HG03280 (cell line): ENCODE data around the gene RBFOX2.

ENCODE experiments used
- ATAC-seq: cut with Tn5 transposase; IDR thresholded peaks from one replicate; pipeline ENCODE4 v1.9.1; 2021; ENCODE audit warnings: mild to moderate bottlenecking, moderate library complexity; ENCODE audit not compliant: unreplicated experiment

RBFOX2 gene

DNA sequence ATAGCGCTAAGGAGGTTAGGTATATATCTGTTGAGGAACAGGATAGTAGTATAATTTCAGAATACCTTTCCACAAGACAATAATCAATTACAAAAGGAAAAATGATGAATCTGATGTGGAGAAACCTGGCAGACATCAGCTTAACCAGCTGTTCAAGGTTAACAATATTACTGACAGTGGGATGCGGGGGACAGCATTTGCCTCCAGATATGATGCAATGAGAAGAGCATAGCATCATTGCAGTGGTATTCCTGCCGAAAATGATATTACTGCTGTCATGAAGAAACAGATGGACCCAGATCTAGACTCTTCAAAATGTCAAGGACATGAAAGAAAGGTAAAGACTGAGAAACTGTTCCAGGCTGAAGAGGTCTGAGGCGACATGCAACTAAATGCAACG is 49.7 kb downstream of the RBFOX2 start:
- ATAC-seq = no peak

GRCh38 chr22:35978201-35978600 is 50.4 kb downstream of the RBFOX2 start:
- no peak for ATAC-seq

DNA sequence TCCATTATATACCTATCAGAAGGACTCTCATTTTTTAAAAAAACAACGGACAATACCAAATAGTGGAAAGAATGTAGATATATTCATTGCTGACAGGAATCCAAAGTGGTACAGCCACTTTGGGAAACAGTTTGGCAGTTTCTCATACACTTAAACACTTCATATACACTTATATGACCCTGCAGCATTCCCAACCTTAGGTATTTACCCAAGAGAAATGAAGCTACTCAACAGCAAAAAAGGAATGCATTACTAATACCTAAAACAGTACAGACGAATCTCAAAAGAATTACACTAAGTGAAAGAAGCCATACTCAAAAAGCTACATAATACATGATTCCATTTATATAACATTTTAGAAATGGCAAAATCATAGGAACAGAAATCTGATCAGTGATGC is 51.5 kb downstream of the RBFOX2 start:
- ATAC-seq = no peak

GRCh38 chr22:35973388-35973787 is 55.2 kb downstream of the RBFOX2 start:
- no peak for ATAC-seq

- ATAC-seq = no peak
Measured at GRCh38 chr22:35972559-35972958, 56.1 kb downstream of the RBFOX2 start.

- ATAC-seq = no peak
Measured at GRCh38 chr22:35971456-35972119, 57.0 kb downstream of the RBFOX2 start.

DNA sequence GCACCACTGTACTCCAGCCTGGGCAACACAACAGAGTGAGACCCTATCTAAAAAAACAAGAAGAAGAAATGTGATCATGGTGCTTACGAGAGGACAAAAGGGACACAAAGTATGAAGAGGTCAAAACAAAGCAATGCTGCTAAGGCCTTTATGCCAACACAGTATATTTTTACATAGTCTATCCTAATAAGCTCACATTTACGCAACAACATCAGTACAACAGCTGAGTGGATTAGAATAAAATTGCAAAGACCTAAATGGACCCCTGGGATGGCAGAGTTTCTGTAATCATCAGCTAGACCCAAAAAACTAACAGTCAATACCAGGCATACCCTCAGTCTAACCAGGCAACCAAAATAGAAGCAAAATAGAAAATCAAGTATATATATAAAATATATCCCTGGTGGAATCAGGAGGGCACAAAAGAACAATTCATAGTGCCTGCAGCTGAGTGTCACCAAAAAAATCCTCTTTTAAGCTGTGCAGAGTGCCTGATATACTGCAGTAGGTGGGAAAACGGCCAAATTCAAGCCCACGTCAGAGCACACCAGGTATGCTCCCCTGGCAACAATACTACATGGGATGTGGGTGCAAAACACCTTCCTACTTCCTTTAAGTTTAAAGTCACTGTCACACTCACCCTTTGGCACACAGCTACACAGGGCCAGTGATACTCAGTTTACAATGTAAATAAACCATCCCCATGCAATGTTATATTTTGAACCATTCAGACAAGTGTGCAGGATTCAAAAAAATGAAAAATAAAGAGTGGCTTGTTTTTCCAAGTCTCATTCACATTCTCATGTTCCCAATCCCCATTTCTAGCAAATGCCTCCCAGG is 57.8 kb downstream of the RBFOX2 start:
- no peak for ATAC-seq

DNA sequence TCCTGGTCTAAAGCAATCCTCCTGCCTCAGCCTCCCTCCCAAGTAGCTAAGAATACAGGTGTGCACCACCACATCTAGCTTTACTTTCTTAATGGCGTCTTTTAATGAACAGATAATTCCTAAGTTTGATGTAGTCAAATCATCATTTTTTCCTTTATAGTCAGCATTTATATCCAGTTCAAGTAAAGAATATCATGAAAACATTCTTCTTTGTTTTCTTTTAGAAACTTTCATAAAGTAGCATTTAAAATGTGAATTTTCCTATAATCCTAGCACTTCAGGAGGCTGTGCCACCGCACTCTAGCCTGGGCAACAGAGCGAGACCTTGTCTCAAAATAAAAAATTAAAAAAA is 61.6 kb downstream of the RBFOX2 start:
- ATAC-seq = no peak

GRCh38 chr22:35966314-35967045 is 62.1 kb downstream of the RBFOX2 start:
- no peak for ATAC-seq

- ATAC-seq = no peak
Measured at GRCh38 chr22:35963237-35963810, 65.3 kb downstream of the RBFOX2 start.

- ATAC-seq = no peak
Measured at GRCh38 chr22:35961480-35962295, 66.9 kb downstream of the RBFOX2 start.

DNA sequence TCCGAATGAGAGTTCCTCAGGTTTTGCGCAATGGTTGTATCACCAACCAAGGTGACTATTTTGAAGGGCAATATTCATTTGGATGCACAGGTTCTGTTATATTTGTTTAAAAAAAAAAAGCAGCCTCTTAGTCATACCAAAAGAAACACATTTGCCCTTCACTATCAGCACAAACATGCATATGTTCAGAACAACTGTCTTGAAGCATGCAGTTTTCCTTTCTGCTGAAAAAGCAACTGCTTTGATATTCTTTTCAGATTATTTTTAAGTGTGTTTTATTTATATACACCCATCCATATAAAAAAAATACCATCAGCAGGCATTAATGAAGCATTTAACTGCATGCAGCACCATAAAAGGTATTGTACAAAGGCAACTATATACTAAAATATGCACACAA is 67.8 kb downstream of the RBFOX2 start:
- no peak for ATAC-seq

GRCh38 chr22:35959121-35959800 is 69.4 kb downstream of the RBFOX2 start:
- ATAC-seq = no peak

DNA sequence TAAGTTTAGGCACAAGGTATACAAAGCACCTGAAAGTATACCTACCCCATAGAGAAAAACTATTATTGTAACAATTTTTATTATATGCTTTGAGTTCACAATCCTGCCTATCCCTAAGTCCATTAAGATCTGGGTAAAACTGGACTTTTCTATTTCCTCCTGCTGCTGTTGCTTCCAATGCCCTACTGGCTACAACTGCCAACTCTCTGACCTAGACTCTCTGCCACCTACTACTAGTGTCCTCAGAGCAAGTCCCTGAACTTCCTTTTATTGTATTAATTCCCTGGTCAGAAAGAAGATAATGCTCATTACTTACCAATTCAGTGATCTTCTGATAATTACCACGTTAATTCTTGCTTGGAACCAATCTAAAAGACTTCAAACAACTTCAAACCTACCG is 70.3 kb downstream of the RBFOX2 start:
- ATAC-seq = no peak

DNA sequence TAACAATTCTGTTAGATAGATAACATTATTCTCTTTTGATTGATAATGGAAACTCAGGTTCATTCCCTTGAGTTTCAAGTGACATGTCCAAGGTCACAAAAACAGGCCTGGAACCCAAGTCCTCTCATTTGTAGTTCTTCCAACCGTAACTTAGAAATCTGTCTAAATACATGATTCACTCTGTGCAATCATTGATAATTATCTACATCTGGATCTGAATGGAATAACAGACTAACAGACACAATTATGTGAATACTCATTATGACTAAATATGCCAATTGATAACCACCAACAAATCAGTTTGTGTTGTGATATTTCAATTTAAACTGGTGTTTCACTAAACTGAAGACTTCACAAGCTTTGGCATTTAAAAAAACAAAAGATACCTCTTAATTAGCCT is 71.0 kb downstream of the RBFOX2 start:
- no peak for ATAC-seq

DNA sequence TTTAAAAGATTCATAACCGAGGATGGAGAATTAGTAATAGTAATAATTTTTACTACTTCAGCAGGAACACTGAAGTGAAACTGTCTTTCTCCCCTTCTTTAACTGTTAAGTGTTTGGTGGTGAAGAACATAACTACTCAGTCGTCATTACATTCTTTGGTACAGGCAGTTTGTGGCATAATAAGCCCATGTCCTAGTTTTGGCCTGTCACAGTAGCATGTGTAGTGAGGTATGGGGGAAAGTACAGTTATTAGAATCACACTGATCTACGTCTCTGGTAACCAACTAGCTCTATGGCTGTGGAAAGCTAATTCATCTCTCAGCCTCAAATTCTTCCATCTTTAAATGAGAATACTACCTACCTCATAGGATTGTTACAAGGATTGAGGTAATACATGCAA is 71.8 kb downstream of the RBFOX2 start:
- ATAC-seq = no peak

DNA sequence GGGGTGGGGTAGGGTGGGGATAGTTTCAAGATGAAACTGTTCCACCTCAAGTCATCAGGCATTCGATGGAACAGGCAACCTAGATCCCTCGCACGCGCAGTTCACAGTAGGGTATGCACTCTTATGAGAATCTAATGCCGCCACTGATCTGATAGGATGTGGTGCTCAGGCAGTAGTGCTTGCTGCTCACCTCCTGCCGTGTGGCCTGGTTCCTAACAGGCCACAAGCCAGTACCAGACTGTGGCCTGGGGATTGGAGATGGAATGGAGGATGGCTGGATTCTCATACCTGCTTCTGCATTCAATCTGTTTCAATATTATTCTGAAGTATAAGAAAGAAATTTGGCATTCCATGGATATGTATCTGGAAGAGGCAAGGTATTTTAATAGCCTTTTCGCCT is 73.1 kb downstream of the RBFOX2 start:
- no peak for ATAC-seq

GRCh38 chr22:35952576-35952975 is 76.0 kb downstream of the RBFOX2 start:
- no peak for ATAC-seq

DNA sequence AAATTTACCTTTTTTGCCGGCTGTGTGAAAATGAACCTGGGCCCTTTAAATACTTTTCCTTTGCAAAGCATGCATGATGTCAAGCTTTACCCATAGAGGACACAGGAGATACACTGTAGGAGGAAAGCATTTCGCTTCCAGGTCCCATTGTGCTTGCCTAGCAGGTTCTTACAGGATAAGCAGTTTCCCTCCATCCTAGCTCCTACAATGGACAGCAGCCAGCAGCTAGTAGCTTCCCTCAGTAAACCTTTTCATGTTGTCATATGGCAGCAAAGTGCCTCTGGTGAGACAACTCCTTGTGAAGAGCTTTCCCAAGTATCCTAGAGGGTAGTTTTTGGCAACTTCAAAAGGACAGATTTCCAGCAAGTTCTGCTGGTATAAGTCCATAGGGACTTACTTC is 78.4 kb downstream of the RBFOX2 start:
- no peak for ATAC-seq

DNA sequence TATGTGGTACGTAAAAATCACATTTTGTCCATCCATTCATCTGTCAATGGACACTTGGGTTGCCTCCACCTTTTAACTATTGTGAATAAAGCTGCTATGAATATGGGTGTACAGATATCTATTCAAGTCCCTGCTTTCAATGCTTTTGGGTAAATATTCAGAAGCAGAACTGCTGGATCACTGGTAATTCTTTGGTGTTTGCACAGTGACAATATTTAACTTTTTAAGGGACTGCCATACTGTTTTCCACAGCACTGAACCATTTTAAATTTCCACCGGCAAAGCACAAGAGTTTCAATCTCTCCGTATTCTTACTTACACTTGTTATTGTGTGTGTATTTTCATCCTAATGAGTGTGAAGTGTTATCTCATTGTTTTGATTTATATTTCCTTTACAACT is 79.4 kb downstream of the RBFOX2 start:
- ATAC-seq = no peak
